Activated T-cell treated with anti-CD3 and anti-CD28 coated beads for 48 hours (primary cell): Measurements from ENCODE around the gene MARK3.

Experiments
- DNase-seq: peaks from one replicate; pipeline ENCODE4 v3.0.0-alpha.2; 2020; ENCODE audit warnings: low read depth

MARK3 gene

GRCh38 chr14:103551338-103551762 lies 166.1 kb downstream of the MARK3 start:
- no peak for DNase-seq

- DNase-seq: no peak
These were observed 167.0 kb downstream of the MARK3 start for GRCh38 chr14:103552011-103552845.

- no peak for DNase-seq
These were observed 167.6 kb downstream of the MARK3 start for GRCh38 chr14:103552846-103553210.
